Liver (tissue), 3 donors: Measurements from ENCODE around the gene CD300LB.

Source experiments
- ATF3 ChIP-seq: IDR thresholded peaks from 2 replicates; pipeline ENCODE4 v1.6.1; 2016; ENCODE audit warnings: antibody characterized with exemption
- CTCF ChIP-seq: fragments of 150-350 bp; IDR thresholded peaks from 2 replicates; pipeline ENCODE4 v1.5.1; 2017; ENCODE audit warnings: improper control_type of control experiment, low read depth, low read length; ENCODE audit not compliant: missing input control
- FOXA1 ChIP-seq: IDR thresholded peaks from 2 replicates; pipeline ENCODE4 v1.6.1; 2016; ENCODE audit warnings: antibody characterized with exemption
- FOXA2 ChIP-seq: IDR thresholded peaks from 2 replicates; pipeline ENCODE4 v1.6.1; 2016; ENCODE audit warnings: antibody characterized with exemption
- HNF4A ChIP-seq, 2 donors: conservative IDR thresholded peaks; 2 replicates each; pipeline ENCODE4 v1.6.1; 2016; ENCODE audit warnings: antibody characterized with exemption in 2 of 2, mild to moderate bottlenecking in 2 of 2
- JUND ChIP-seq, 2 donors: IDR thresholded peaks; 2 replicates each; pipeline ENCODE4 v1.6.1; 2016; ENCODE audit warnings: antibody characterized with exemption in 2 of 2
- MAX ChIP-seq: IDR thresholded peaks from 2 replicates; pipeline ENCODE4 v1.6.1; 2016; ENCODE audit warnings: antibody characterized with exemption
- RAD21 ChIP-seq, 2 donors: IDR thresholded peaks; 2 replicates each; pipeline ENCODE4 v1.6.1; 2016; ENCODE audit warnings: antibody characterized with exemption in 2 of 2, mild to moderate bottlenecking in 2 of 2
- REST ChIP-seq: IDR thresholded peaks from 2 replicates; pipeline ENCODE4 v1.6.1; 2016; ENCODE audit warnings: antibody characterized with exemption, mild to moderate bottlenecking
- RXRA ChIP-seq, 2 donors: IDR thresholded peaks; 2 replicates each; pipeline ENCODE4 v1.6.1; 2017 to 2018; ENCODE audit warnings: antibody characterized with exemption in 2 of 2, mild to moderate bottlenecking in 1 of 2
- SP1 ChIP-seq: IDR thresholded peaks from 2 replicates; pipeline ENCODE4 v1.6.1; 2018; ENCODE audit warnings: antibody characterized with exemption, mild to moderate bottlenecking
- TAF1 ChIP-seq: conservative IDR thresholded peaks from 2 replicates; pipeline ENCODE4 v1.6.1; 2016; ENCODE audit warnings: antibody characterized with exemption, mild to moderate bottlenecking
- YY1 ChIP-seq: IDR thresholded peaks from 2 replicates; pipeline ENCODE4 v1.6.1; 2016; ENCODE audit warnings: antibody characterized with exemption, mild to moderate bottlenecking
- donor health status: healthy.
- donor health status: healthy.

GRCh38 chr17:74475189-74475588, 56.1 kb downstream of the CD300LB start:
- no peak for TF ChIP-seq ATF3
- no peak for TF ChIP-seq CTCF
- no peak for TF ChIP-seq REST
- no peak for TF ChIP-seq RXRA (IDR thresholded peaks at IDR 0.05)
- TF ChIP-seq FOXA1: no peak
- no peak for TF ChIP-seq FOXA2
- TF ChIP-seq JUND (IDR thresholded peaks at IDR 0.05): no peak
- no peak for TF ChIP-seq MAX
- TF ChIP-seq TAF1: no peak
- no peak for TF ChIP-seq YY1
- TF ChIP-seq HNF4A (conservative IDR thresholded peaks at IDR 0.05): no peak
- no peak for TF ChIP-seq SP1
- TF ChIP-seq RAD21 (IDR thresholded peaks at IDR 0.05): no peak
